ENCODE measurements around the gene RNF150.

RNF150 gene

DNA sequence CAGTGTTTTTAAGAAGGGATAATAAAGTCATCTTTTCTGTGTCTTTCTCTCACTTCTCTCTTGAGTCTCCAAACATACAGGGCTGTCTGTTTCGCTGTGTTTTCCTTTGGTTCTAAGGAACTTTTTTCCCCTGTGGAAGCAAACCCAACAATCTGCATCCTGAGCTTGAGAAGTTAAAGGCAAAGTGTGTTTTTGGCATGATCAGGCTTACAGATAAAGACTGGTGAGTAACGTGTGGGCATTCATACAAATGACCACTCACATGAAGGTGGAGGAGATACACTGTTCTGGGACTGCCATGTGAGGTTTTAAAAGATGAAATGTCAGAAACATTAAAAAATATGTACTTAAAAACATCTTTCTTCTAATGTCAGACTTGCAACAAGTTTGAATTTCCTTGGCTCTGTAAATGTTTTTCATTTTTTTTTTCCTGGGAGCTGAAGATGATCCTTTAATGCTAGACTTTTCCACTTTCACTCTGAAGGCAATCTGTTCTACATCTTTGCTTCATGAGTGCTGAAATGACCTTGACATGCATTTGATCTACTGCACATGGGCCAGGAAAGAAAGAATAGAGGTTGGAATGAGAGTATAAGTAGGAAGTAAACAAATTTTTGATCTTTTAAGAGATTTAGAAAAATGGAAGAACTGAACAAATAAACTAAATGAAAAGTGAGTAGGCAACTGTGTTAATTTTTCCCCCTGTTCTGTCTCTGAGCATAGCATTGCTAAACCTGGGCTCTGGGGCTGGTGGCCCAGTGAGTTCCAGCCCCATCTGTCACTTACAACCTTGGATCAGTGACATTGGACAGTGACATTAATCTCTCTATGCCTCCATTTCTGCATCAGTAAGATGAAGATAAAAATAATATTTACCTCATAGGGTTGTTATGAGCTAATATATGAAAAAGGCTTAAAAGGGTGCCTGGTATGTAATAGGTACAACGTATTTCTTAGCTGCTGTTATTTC is 226.0 kb downstream of the RNF150 start:
- DNase-seq (ENCODE audit: low read depth) = no peak

- DNase-seq (ENCODE audit: low read depth) = no peak
Measured at GRCh38 chr4:140904904-140905303, 228.4 kb downstream of the RNF150 start.

GRCh38 chr4:140903522-140904475 is 229.5 kb downstream of the RNF150 start:
- no peak for DNase-seq (ENCODE audit: low read depth)

GRCh38 chr4:140901736-140902336 is 231.4 kb downstream of the RNF150 start:
- no peak for DNase-seq (ENCODE audit: low read depth)

DNA sequence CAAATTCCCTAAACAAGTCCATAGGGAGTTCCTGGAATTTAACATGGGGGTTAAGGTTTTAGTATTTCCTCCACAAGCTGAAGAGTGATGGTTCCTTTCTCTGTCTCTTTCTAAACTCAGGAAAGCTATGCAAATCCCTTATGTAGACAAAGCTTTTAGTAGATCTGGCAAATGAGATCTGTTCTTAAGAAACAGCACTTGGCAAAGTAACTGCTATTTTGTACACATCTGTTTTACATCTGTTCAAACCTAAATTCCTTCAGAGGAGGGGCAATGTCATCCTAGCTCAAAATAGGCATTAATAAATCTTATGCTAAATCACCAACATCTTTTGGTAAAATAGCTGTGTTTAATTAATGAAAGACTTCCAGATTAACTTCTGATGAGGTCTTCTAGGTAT is 239.3 kb downstream of the RNF150 start:
- no peak for DNase-seq (ENCODE audit: low read depth)

GRCh38 chr4:140888054-140888453 is 245.2 kb downstream of the RNF150 start:
- DNase-seq (ENCODE audit: low read depth) = no peak

DNA sequence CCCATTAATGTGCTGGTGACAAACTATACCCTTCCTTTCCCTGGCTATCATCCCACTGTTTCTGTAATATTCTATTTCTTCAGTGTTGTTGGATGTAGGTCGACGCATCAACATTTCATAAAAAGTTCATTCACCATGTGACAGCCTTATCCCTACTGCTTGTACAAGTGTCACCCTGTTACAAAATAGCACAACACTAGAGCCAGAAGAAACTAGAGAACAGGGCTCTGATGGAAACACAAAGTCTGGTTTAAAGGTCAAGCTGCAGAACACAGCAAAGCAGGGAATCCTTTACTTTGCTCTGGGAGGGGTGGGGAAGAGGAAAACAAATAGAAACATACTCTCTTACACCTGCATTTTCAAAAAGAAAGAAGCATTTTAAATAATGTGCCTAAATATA is 245.8 kb downstream of the RNF150 start:
- no peak for DNase-seq (ENCODE audit: low read depth)

DNA sequence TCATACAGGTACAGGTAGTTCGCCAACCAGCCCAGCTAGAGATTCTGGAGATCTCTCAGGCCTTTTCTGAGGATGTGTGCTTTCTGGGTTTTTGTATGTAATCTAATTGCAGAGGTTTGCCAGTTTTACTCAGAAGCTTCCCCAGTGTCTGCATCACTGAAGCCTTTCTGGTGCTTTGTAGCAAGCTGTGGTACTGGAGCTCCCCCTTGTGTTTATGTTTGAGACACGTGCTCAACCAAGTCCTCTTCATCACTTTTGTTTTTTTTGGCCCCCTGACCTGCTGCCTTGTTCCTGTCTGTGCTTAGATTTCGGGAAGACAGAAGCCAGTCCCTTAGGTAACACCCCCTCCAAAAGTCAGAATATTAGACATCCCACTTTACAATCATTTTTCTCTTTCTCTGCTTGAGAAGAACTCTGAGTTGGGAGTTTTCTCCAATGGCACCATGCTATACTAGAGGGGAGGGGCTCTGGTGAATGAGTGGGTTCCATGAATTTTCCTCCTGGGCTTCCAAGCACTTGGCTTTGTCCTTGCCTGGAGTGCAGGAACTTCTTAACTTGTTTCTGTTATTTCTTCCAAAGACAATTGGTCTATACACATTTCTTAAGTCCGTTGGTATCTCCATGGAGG is 248.7 kb downstream of the RNF150 start:
- no peak for DNase-seq (ENCODE audit: low read depth)

DNA sequence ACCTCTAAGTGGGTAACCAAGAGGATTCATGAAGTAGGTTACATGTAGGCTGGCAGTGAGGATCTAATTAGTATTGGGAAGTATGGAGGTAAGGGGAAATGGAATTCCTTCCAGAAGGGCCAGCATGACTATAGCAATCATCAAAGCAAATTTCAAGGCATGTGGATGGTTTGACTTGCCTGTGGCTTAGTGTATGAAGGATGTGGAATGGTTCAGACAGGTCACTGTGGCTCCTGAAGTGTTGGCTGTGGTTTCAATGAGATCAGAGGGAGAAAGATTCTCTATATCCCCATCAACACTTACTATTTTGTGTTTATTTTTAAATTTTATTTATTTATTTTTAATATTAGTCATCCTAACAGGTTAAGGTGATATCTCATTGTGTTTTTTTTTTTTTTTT is 255.5 kb downstream of the RNF150 start:
- DNase-seq (ENCODE audit: low read depth) = no peak

DNA sequence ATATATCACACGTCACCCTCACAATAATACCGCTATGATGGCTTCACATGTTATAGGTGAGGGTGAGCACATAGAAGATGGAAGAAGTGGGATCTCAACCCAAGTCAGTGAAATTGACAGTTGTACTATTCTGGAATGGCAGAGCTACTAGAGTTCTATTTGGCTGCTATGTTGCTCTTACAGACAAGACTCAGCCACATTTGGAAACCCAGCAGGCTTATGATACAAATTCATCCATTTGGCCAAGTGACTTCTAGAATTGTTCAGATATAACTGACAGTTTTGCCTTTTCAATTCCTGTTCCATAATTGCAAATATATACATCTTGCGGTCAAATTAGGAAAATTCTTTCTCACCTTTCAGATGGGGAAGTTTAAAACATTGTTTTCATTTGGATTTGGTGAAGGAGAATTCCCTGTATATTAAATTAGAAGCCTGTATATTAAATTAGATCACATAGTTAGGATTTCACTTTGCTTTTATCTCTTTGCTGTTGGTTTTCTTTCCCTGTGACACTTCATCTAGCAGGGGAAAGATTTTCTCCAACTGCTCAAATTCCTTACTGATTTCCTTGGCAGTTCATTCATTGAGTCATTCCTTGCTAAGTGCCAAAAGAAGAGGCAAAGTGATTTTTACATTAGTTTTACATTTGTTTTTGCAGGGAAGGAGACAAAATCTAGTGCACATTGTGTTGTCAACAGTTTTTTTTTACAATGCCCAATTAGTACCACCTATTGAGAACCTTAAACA is 256.5 kb downstream of the RNF150 start:
- DNase-seq (ENCODE audit: low read depth) = no peak

GRCh38 chr4:140875746-140876452 is 257.4 kb downstream of the RNF150 start:
- no peak for DNase-seq (ENCODE audit: low read depth)

- no peak for DNase-seq (ENCODE audit: low read depth)
Measured at GRCh38 chr4:140874056-140874455, 259.2 kb downstream of the RNF150 start.

- DNase-seq (ENCODE audit: low read depth) = no peak
Measured at GRCh38 chr4:140871368-140871767, 261.9 kb downstream of the RNF150 start.

- DNase-seq (ENCODE audit: low read depth) = no peak
Measured at GRCh38 chr4:140870427-140870826, 262.8 kb downstream of the RNF150 start.

DNA sequence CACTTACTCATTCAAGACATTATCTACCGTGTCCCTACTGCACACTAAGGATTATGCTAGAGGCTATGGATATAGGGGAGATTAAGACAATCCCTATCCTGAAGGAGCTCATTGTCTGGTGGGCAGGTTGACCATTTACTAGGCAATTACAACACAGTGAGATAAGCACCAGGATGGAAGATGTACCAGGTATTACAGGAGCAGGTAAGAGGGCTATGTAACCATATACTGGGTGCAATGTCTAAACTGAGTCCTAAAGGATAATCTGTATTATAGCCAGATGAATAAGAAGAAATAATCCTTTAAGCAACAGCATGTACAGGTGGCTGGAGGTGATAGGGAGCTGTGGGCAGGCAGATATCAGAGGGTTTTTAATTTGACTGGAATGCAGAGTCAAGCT is 263.8 kb downstream of the RNF150 start:
- DNase-seq (ENCODE audit: low read depth) = no peak

- DNase-seq (ENCODE audit: low read depth) = no peak
Measured at GRCh38 chr4:140867356-140867755, 265.9 kb downstream of the RNF150 start.

- no peak for DNase-seq (ENCODE audit: low read depth)
Measured at GRCh38 chr4:140866492-140867005, 266.7 kb downstream of the RNF150 start.

GRCh38 chr4:140865253-140866217 is 267.7 kb downstream of the RNF150 start:
- DNase-seq (ENCODE audit: low read depth) = no peak

DNA sequence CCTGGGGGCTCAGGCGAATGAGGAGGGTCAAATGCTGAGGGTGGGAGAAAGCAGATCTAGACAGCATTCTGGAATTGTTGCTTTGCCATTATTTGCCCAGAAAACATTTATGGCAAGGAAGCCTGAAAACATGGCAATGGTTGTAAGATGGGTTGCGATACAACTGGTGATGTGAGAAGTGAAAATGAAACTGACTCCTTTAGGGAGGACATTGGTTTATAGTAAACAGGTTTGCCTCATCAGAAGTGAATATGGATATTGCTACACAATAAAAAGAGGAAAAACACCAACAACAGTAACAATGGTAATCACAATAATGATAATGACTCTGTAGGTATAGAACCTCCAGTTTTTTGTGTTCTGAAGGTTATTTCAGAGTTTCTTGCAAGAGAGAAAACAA is 270.1 kb downstream of the RNF150 start:
- DNase-seq (ENCODE audit: low read depth) = no peak

All from stimulated activated CD8-positive, alpha-beta memory T cell treated with anti-CD3 and anti-CD28 coated beads, Interleukin-15, amount 100 ng/mL, for 24 hours (primary cell).